CD4-positive, CD25-positive, alpha-beta regulatory T cell (primary cell): ENCODE results near the gene OR1J1. TPM values are rescaled to one million over a fixed set of nuclear protein-coding genes. Genes with fewer than 3 reads are reported as not detected.

Experiments used
- ATAC-seq, 2 donors: fragments of 150-1000 bp; cut with Tn5 transposase; one replicate each; pipeline ENCODE4 v1.10.0; 2021; ENCODE audit warnings: low read depth in 2 of 2, moderate number of reproducible peaks in 2 of 2, moderate library complexity in 1 of 2
- DNase-seq, 3 donors: peaks; one replicate each; pipeline versions ENCODE4 v3.0.0 to v3.0.0-alpha.2; 2012 to 2022; ENCODE audit warnings: mixed read lengths in 1 of 3
- H3K27ac ChIP-seq: one replicate; pipeline ENCODE4 v1.7.0; 2013; ENCODE audit warnings: mild to moderate bottlenecking, low read length; ENCODE audit not compliant: insufficient read depth, poor library complexity, severe bottlenecking
- H3K27me3 ChIP-seq: one replicate; pipeline ENCODE4 v1.7.0; 2013; ENCODE audit warnings: low read length; ENCODE audit not compliant: control insufficient read depth, insufficient read depth
- H3K36me3 ChIP-seq: one replicate; pipeline ENCODE4 v1.7.0; 2013; ENCODE audit warnings: mild to moderate bottlenecking, low read length, moderate library complexity; ENCODE audit not compliant: control insufficient read depth, insufficient read depth
- H3K4me1 ChIP-seq: 2 replicates; pipeline ENCODE4 v1.7.0; 2013; ENCODE audit warnings: mild to moderate bottlenecking, low read length; ENCODE audit not compliant: insufficient read depth, control insufficient read depth, poor library complexity, severe bottlenecking
- H3K4me3 ChIP-seq: one replicate; pipeline ENCODE4 v1.7.0; 2013; ENCODE audit warnings: low read depth, mild to moderate bottlenecking, low read length, moderate library complexity
- H3K9me3 ChIP-seq, 2 experiments: 1 replicate in 1 of 2; 2 replicates in 1 of 2; pipeline ENCODE4 v1.7.0; 2013; ENCODE audit warnings: low read length in 2 of 2, mild to moderate bottlenecking in 1 of 2, moderate library complexity in 1 of 2; ENCODE audit not compliant: control insufficient read depth in 2 of 2
- H3K27ac Mint-ChIP-seq, 3 donors: one replicate each; pipeline ENCODE4 v1.8.0; 2020 to 2022; ENCODE audit warnings: mild to moderate bottlenecking in 3 of 3, mixed read lengths in 3 of 3, moderate library complexity in 2 of 3
- H3K27me3 Mint-ChIP-seq: one replicate; pipeline ENCODE4 v1.8.0; 2022; ENCODE audit warnings: mild to moderate bottlenecking, mixed read lengths
- H3K36me3 Mint-ChIP-seq: one replicate; pipeline ENCODE4 v1.8.0; 2020; ENCODE audit warnings: mixed read lengths
- H3K4me1 Mint-ChIP-seq, 4 donors: one replicate each; pipeline ENCODE4 v1.8.0; 2020 to 2022; ENCODE audit warnings: mixed read lengths in 4 of 4, mild to moderate bottlenecking in 1 of 4
- H3K4me3 Mint-ChIP-seq, 4 donors: one replicate each; pipeline ENCODE4 v1.8.0; 2020 to 2022; ENCODE audit warnings: mild to moderate bottlenecking in 4 of 4, mixed read lengths in 4 of 4, moderate library complexity in 3 of 4
- H3K9me3 Mint-ChIP-seq, 7 donors: one replicate each; pipeline ENCODE4 v1.8.0; 2020 to 2022; ENCODE audit warnings: mixed read lengths in 7 of 7, mild to moderate bottlenecking in 3 of 7, moderate library complexity in 2 of 7
- polyA plus RNA-seq, 4 donors: library from polyadenylated mRNA; unstranded; fragments of 300-500 nt; fragmentation: Illumina TruSeq; gene quantifications; one replicate each; pipeline ENCODE4 v1.2.3, GENCODE V29; 2021
- total RNA-seq: library from RNA; stranded (reverse); gene quantifications from one replicate; pipeline ENCODE4 v1.2.3, GENCODE V29; 2022

OR1J1 gene, protein sequence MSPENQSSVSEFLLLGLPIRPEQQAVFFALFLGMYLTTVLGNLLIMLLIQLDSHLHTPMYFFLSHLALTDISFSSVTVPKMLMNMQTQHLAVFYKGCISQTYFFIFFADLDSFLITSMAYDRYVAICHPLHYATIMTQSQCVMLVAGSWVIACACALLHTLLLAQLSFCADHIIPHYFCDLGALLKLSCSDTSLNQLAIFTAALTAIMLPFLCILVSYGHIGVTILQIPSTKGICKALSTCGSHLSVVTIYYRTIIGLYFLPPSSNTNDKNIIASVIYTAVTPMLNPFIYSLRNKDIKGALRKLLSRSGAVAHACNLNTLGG
- not detected for total RNA-seq
- polyA plus RNA-seq: not detected

DNA sequence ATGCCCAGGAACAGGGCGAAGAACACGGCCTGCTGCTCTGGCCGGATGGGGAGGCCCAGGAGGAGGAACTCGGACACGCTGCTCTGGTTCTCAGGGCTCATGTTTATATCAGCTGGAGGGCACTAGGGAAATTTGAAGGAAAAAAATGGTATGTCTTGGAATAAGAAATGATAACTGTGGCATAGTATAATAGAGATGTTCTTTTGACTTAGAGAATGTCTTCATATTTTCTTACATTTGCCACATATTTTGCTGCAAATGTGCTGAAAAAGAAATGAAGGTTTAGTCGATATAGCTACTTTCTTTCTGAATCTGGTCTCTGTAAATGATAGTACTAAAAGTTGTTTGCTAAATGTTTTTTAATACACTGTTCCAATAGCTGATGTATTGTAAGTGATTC lies at the start of gene OR1J1:
Gene OR1J1, minus strand, starts transcription at position 101 of the 400 bp plus-strand sequence. Its CDS starts 0 bp downstream, at position 101.
- H3K27ac ChIP-seq: no peak within 1 kb of the TSS
- no peaks in the 10 kb centered on the region for H3K4me1 ChIP-seq
- no peak for ATAC-seq
- no peaks in the 10 kb centered on the region for H3K9me3 ChIP-seq
- no peaks in the 10 kb centered on the region for H3K36me3 ChIP-seq
- H3K36me3 Mint-ChIP-seq: no peaks in the 10 kb centered on the region
- no peak within 1 kb of the TSS for H3K4me3 Mint-ChIP-seq
- H3K9me3 Mint-ChIP-seq: no peaks in the 10 kb centered on the region
- H3K4me3 ChIP-seq: no peak within 1 kb of the TSS
- DNase-seq: no peak
- peaks cover 8% of the 10 kb centered on the region for H3K27me3 ChIP-seq
- H3K27ac Mint-ChIP-seq: no peak within 1 kb of the TSS
- no peaks in the 10 kb centered on the region for H3K4me1 Mint-ChIP-seq
- peaks cover 35% of the 10 kb centered on the region for H3K27me3 Mint-ChIP-seq

DNA sequence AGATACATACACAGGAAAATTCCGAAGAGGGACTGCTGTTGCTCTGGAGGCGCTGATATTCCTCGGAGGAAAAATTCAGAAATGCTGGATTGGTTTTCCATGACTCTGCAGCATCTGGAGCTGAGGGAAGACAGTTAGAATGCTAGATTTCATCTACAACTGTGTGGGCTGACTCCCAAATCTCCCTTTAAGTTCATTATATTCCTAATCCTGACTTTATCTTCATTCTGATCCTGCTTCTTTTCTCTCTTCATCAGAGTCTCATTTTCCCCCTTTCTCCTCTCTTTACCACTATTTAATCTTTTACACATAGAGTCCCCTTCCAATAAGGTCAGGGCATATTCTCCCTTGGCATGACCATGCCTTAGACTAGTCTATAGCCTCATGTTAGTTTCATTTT lies 49.5 kb upstream of the OR1J1 start, which contains the start of gene OR1N1:
Gene OR1N1, minus strand, starts transcription at position 101 of the 400 bp plus-strand sequence. Its CDS starts 0 bp downstream, at position 101.
- Mint-ChIP-seq H3K4me1 (no peaks in the 10 kb centered on the region), H3K4me3 (no peak within 1 kb of the TSS), H3K9me3 (peaks cover 0 to 3% (median 0%) of the 10 kb centered on the region in 7 donors), H3K36me3 (no peaks in the 10 kb centered on the region), H3K27me3 (peaks cover 4% of the 10 kb centered on the region), H3K27ac (no peak within 1 kb of the TSS)
- Histone ChIP-seq H3K27ac (no peak within 1 kb of the TSS), H3K27me3 (peaks cover 7% of the 10 kb centered on the region), H3K4me3 (no peak within 1 kb of the TSS), H3K9me3 (no peaks in the 10 kb centered on the region), H3K4me1 (no peaks in the 10 kb centered on the region), H3K36me3 (no peaks in the 10 kb centered on the region)
- ATAC-seq: no peak
- DNase-seq: no peak

DNA sequence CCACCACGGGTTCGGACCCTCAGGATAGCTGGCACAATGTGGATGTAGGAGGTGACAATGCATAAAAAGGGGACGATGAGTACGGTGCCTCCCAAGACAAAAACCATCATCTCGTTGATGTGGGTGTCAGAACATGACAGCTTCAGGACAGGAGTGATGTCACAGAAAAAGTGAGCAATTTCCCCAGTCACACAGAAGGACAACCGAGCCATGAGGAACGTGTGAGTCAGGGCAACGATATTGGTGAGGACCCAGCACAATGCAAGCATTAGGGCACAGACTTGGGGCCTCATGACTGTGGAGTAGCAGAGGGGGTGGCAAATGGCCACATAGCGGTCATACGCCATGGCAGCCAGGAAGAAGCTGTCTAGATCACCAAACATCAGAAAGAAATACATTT lies 48.9 kb upstream of the OR1J1 start:
- no peaks in the 10 kb centered on the region for H3K36me3 ChIP-seq
- no peaks in the 10 kb centered on the region for H3K4me1 ChIP-seq
- ATAC-seq: no peak
- H3K36me3 Mint-ChIP-seq: no peaks in the 10 kb centered on the region
- H3K27me3 ChIP-seq: peaks cover 8% of the 10 kb centered on the region
- H3K9me3 Mint-ChIP-seq: peaks cover 0 to 3% (median 0%) of the 10 kb centered on the region in 7 donors
- H3K27me3 Mint-ChIP-seq: peaks cover 5% of the 10 kb centered on the region
- H3K4me3 ChIP-seq: no peak overlapping the region
- no peak overlapping the region for H3K4me3 Mint-ChIP-seq
- H3K4me1 Mint-ChIP-seq: no peaks in the 10 kb centered on the region
- H3K27ac Mint-ChIP-seq: no peak overlapping the region
- no peak for DNase-seq
- H3K9me3 ChIP-seq: no peaks in the 10 kb centered on the region
- H3K27ac ChIP-seq: no peak overlapping the region

DNA sequence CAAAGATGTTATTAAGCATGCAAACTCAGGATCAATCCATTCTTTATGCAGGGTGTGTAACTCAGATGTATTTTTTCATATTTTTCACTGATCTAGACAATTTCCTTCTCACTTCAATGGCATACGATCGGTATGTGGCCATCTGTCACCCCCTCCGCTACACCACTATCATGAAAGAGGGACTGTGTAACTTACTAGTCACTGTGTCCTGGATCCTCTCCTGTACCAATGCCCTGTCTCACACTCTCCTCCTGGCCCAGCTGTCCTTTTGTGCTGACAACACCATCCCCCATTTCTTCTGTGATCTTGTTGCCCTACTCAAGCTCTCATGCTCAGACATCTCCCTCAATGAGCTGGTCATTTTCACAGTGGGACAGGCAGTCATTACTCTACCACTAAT lies 41.6 kb upstream of the OR1J1 start:
- H3K9me3 Mint-ChIP-seq: peaks cover 0 to 3% (median 0%) of the 10 kb centered on the region in 7 donors
- no peaks in the 10 kb centered on the region for H3K36me3 ChIP-seq
- ATAC-seq (no peak), DNase-seq (no peak)
- no peak overlapping the region for H3K27ac ChIP-seq
- H3K9me3 ChIP-seq: no peaks in the 10 kb centered on the region
- H3K4me1 Mint-ChIP-seq: no peaks in the 10 kb centered on the region
- no peak overlapping the region for H3K27ac Mint-ChIP-seq
- H3K4me3 Mint-ChIP-seq: no peak overlapping the region
- no peak overlapping the region for H3K4me3 ChIP-seq
- no peaks in the 10 kb centered on the region for H3K4me1 ChIP-seq
- H3K27me3 Mint-ChIP-seq: peaks cover 8% of the 10 kb centered on the region
- no peaks in the 10 kb centered on the region for H3K36me3 Mint-ChIP-seq
- H3K27me3 ChIP-seq: peaks cover 9% of the 10 kb centered on the region

DNA sequence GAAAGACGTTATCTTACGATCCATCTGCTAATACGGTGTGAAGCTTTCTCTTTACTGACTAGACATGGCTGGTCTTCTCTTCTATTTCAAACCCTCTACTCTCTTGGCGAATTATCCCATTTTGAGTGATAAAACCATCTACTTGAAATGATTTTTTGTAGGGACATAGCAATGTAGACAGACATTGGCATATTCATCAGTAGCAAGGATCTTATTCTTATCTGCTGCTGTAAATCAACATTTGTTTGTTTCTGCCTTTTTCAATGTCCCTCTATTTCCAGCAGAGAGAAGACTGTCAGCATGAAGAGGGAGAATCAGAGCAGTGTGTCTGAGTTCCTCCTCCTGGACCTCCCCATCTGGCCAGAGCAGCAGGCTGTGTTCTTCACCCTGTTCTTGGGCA lies 41.1 kb upstream of the OR1J1 start, which contains the start of gene OR1J4:
Gene OR1J4, plus strand, starts transcription at position 301 of the 400 bp plus-strand sequence. Its CDS starts 0 bp downstream, at position 301.
- Histone ChIP-seq H3K36me3 (no peaks in the 10 kb centered on the region), H3K9me3 (no peaks in the 10 kb centered on the region), H3K27me3 (peaks cover 9% of the 10 kb centered on the region), H3K27ac (no peak within 1 kb of the TSS), H3K4me1 (no peaks in the 10 kb centered on the region), H3K4me3 (no peak within 1 kb of the TSS)
- ATAC-seq: no peak
- Mint-ChIP-seq H3K4me3 (no peak within 1 kb of the TSS), H3K9me3 (peaks cover 0 to 3% (median 0%) of the 10 kb centered on the region in 7 donors), H3K4me1 (no peaks in the 10 kb centered on the region), H3K27ac (no peak within 1 kb of the TSS), H3K36me3 (no peaks in the 10 kb centered on the region), H3K27me3 (peaks cover 8% of the 10 kb centered on the region)
- DNase-seq: no peak

DNA sequence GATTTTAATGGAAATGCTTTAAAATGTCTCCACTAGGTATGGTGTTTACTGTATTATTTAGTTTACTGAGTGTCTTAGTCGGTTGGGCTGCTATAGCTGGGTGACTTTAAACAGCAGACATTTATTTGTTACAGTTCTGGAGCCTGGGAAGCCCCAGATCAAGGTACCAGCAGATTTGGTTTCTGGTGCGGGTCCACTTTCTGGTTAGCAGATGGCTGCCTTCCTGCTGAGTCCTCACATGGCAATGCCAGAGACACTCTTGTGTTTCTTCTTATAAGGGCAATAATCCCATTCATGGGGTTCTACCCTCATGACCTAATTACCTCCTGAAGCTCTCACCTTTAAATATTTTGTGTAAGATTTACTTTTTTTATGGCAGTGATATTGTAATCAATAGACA lies 40.5 kb upstream of the OR1J1 start:
- H3K9me3 Mint-ChIP-seq: peaks cover 0 to 2% (median 0%) of the 10 kb centered on the region in 7 donors
- no peak overlapping the region for H3K4me3 Mint-ChIP-seq
- ATAC-seq: no peak
- H3K27me3 Mint-ChIP-seq: peaks cover 5% of the 10 kb centered on the region
- DNase-seq: no peak
- H3K27me3 ChIP-seq: peaks cover 7% of the 10 kb centered on the region
- no peaks in the 10 kb centered on the region for H3K4me1 Mint-ChIP-seq
- no peaks in the 10 kb centered on the region for H3K9me3 ChIP-seq
- no peaks in the 10 kb centered on the region for H3K36me3 Mint-ChIP-seq
- H3K27ac ChIP-seq: no peak overlapping the region
- H3K27ac Mint-ChIP-seq: no peak overlapping the region
- H3K4me3 ChIP-seq: no peak overlapping the region
- H3K4me1 ChIP-seq: no peaks in the 10 kb centered on the region
- no peaks in the 10 kb centered on the region for H3K36me3 ChIP-seq

DNA sequence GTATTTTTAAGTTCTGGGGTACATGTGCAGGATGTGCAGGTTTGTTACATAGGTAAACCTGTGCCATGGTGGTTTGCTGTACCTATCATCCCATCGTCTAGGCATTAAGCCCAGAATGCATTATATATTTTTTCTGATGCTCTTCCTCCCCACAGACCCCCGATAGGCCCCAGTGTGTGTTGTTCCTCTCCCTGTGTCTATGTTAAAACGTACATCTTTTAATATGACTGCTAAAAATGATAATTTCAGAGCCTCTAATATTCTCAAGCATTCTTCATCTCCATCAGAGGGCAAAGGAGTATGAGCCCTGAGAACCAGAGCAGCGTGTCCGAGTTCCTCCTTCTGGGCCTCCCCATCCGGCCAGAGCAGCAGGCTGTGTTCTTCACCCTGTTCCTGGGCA lies 32.8 kb upstream of the OR1J1 start, which contains the start of gene OR1J2:
Gene OR1J2, plus strand, starts transcription at position 301 of the 400 bp plus-strand sequence. Its CDS starts 0 bp downstream, at position 301.
- H3K9me3 Mint-ChIP-seq: peaks cover 0 to 2% (median 0%) of the 10 kb centered on the region in 7 donors
- no peak within 1 kb of the TSS for H3K4me3 ChIP-seq
- no peak within 1 kb of the TSS for H3K27ac ChIP-seq
- no peaks in the 10 kb centered on the region for H3K36me3 ChIP-seq
- H3K27me3 ChIP-seq: peaks cover 7% of the 10 kb centered on the region
- DNase-seq: no peak
- H3K4me3 Mint-ChIP-seq: no peak within 1 kb of the TSS
- H3K4me1 ChIP-seq: no peaks in the 10 kb centered on the region
- peaks cover 20% of the 10 kb centered on the region for H3K27me3 Mint-ChIP-seq
- H3K9me3 ChIP-seq: no peaks in the 10 kb centered on the region
- no peak for ATAC-seq
- H3K27ac Mint-ChIP-seq: peak within 1 kb of the TSS in 1 of 3 donors; percentile 5
- no peaks in the 10 kb centered on the region for H3K36me3 Mint-ChIP-seq
- H3K4me1 Mint-ChIP-seq: no peaks in the 10 kb centered on the region

DNA sequence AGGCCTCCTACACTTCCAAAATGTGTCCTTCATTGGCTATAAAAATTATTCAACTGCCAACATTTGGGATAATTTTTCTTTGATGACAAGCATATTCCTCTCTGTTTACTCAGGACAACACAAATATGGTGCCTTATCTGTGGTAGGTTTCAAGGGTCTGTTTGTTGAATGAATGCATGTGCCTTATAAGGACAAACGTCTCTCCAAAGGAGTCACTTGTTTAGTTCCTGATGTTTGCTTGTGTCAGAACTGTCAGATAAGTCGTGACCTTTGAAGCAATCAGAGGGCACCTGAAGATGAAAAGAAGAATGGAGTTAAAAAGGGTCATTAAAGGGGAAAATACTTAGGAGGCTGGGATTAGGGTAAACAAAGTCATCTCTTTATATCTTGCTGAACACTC lies 29.2 kb upstream of the OR1J1 start:
- H3K27me3 Mint-ChIP-seq: peaks cover 20% of the 10 kb centered on the region
- ATAC-seq (no peak), DNase-seq (no peak)
- Histone ChIP-seq H3K36me3 (no peaks in the 10 kb centered on the region), H3K27me3 (peaks cover 7% of the 10 kb centered on the region), H3K4me1 (no peaks in the 10 kb centered on the region), H3K27ac (no peak overlapping the region), H3K9me3 (no peaks in the 10 kb centered on the region), H3K4me3 (no peak overlapping the region)
- peaks cover 0 to 2% (median 0%) of the 10 kb centered on the region in 7 donors for H3K9me3 Mint-ChIP-seq
- no peaks in the 10 kb centered on the region for H3K36me3 Mint-ChIP-seq
- no peak overlapping the region for H3K4me3 Mint-ChIP-seq
- H3K4me1 Mint-ChIP-seq: no peaks in the 10 kb centered on the region
- no peak overlapping the region for H3K27ac Mint-ChIP-seq
